NCI-H524 (cell line): ENCODE results near the gene FAN1.

Experiments
- DNase-seq, 2 experiments: peaks; one replicate each; lab custom pipeline; 2025; lab: John Stamatoyannopoulos, UW

Gene FAN1

DNA sequence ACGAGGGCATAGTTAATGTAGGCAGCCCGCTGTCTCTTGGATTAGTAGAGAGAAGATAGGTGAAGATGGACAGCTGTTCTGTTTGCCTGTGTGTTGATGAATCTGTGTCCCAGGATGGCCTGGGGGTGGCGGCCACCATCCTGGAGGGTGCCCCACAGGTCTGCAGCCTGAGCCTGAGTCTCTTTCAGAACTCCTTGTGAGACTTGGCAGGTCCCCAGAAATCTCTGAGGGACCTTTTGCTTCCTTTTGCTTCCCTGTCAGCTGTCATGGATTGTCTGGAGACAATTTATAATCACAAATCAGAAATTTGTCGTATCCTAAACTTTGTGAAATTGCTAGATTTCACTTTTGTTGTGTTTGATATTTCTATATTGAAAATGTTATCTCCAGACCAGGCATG, 17.4 kb downstream of the FAN1 start:
- DNase-seq = no peak

DNA sequence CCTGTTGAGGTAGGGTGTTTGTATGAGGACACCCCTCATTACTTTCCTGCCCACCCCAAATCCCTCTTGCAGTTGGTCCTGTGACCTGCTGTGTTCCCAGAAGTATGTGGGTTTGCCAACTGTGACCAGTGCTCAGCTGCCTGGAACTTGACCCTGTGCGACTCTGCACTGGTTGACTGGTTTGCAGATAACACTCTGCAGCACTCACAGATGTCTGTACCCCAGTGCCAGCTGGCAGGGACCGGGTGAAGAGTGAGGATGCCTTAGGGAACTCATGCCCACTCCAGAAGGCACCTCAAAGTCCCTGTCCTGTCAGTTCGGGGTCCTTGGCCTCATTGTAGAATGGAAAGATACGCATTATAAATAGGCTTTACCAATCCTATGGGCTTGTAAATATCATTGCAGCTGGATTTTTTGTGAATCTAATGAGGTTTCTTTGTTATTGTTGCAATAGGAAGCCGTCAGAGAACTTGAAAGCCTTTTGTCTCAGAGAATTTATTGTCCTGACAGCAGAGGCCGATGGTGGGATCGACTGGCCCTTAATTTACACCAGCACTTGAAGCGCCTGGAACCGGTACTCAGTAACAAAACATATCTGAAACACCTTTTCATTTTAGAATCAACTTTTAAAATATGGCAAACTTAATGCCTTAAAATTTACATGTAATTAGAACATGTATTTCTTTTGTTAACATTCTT, 18.2 kb downstream of the FAN1 start:
- no peak for DNase-seq

DNA sequence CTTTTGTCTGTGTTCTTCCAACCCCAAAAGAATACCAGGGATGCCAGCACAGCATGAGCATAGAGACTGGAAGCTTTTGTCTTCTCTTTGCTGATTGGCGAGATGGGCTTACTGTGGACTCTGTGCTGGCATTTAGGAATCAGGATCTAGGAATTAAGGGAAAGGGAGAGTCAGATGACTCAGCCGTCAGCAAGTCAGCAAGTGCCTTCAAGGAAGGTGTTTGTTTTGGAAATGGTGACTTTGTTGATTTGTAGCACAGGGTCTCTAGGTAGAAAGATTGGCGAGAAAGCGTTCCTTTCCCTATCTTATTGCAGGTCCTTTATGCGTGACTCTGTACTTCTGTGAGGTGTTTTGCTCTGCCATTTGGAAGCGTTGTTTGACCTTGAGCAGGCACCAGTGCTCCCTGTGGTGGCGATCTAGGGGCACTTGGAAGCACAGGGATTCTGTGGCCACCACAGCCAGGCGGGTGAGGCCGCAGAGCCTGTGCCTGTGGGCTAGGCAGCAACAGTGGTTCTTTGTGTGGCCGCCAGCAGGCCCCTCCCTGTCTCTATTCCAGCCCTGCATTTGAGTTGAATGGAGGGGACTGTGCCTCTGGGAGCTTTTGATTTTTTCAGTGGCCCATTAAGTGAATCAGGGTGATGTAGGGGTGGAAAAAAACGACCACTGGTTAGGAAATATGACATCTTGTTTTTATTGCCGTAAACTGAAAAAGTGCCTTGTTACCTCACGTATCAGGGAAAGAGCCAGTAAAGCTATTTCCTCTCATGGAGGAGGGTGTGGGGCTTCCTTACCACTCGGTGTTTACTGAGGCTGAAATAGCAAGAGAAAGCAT, 19.0 kb downstream of the FAN1 start:
- DNase-seq = no peak

DNA sequence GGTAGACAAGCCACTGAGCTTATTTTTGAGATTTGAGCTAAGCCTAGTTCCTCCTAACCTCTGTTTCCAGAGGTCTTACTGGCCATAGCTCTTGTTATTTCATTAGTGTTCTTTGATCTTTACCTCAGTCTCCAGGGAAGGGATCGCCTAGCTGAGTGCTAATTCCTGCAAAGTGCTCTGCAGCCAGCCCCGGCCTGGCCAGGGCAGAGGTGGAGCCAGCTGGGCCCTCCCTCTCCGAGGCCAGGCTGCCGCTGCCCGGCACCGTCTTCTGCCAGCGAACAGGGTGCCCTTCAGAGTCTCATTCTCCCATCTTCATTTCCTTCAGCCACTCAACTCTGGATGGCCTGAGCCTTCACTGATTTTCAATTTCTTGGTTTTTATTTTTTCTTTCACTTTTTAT, 19.7 kb downstream of the FAN1 start:
- no peak for DNase-seq

DNA sequence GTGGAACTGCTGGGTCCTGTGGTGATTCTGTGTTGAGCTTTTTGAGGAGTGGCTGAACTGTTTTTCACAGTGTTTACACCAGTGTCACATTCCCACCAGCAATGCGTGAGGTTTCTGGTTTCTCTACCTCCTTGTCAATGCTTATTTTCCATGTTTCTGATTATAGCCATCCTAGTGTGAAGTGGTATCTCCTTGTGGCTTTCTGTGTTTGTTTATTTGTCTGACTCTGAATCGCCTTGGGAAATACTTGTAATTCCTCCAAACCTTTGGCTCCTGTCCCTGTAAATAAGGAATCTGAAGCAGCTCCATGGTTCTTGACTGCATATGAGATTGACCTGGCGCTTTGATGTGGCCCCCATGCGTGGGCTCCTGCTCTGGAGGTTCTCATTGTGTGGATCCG, 20.6 kb downstream of the FAN1 start:
- no peak for DNase-seq

DNA sequence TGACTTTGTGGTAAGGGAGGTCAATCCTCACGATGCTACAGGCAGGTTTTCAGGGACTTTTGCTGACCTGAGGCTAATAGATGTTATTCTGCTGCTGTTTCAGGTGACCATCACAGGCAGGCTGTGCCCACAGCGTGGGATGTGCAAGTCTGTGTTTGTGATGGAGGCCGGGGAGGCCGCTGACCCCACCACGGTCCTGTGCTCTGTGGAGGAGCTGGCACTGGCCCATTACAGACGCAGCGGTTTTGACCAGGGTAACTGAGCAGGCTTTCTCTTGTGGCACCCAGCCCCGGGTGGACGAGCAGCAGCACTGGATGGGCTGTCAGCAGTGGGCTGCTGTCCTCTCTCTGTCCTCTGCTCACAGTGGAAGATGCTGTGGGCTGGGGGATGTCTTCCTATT, 22.0 kb downstream of the FAN1 start:
- no peak for DNase-seq

GRCh38 chr15:30926161-30926560, 22.4 kb downstream of the FAN1 start:
- no peak for DNase-seq

DNA sequence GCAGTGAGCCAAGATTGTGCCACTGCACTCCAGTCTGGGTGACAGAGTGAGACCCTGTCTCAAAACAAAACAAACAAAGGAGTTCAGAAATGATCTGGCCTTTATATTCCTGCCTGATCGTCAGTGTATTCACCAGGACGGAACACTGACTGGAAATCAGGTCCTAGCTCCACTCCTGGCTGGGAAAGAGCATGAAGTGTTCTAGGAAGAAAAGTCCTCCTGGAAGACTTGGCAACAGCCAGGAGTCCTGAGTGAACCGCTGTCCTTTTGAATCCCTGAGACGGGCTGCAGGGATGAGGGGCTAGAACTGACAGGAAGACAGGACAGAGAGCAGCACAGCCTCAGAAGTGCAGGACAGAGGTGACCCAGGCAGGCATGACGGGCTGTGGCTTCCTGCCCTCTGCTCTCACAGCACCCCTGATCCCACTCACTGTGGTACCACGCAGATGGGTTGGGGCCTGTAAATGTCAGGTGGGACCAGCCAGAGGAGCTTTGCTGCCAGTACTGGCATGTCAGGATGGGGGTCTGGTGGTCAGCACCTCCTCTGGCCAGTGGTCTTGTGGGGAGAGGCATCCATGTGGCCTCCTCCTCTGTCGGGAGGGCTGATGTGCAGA, 23.5 kb downstream of the FAN1 start:
- no peak for DNase-seq

DNA sequence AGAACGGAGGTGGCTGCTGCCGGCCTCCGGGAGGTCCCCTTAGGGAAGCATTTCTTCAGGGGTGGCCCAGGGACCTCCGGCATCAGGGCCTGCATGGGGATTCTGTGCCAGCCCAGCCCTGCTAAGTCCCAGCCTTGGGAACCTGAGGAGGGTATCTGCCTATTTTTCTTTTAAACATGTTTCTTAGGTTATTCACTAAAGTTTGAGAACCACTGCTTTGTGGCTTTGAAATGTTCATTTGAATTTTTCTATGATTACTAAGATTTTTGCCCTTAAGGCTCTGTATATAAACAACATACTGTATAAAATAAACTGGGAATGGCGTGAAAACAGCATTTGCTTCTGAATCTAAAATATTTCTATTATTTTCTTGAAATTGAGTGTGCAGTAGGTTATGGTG, 24.4 kb downstream of the FAN1 start:
- DNase-seq = no peak

DNA sequence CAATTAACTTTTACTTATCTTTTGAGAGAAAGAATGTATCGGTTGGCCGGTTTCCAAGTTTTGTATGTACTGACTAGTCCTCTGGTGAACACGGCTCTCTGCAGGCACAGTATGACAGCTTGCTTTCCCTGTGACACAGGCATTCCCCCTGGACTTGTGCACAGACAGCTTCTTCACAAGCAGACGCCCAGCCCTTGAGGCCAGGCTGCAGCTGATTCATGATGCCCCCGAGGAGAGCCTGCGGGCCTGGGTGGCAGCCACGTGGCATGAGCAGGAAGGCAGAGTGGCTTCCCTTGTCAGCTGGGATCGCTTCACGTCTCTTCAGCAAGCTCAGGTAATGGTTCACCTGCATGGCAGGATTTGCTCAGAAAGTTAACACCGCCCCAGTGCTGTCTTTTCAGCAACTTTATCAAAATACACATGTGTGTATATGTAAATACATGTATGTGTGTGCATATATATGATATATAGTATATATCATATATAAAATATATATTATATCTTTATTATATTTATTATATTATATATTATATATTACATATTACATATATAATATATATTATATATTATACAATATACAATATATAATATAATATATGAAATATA, 25.5 kb downstream of the FAN1 start:
- DNase-seq = no peak

DNA sequence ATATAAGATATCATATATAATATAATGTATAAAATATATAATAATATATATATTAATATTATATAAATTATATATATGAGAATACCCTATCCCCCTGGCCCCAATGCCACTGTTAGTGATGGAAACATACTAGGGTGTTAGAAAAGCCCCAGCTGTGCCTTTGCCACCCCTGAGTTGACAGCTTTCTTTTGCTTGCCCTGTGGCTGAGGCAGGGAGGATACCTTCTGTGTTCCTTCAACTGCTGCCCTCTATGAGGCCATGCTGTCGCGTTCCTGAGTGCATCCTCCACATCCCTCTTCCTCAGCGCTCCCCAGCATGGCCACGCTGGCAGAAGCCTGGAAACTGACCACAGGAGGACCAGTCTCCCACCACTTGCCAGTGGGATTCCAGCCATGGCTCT, 26.3 kb downstream of the FAN1 start:
- DNase-seq = no peak

GRCh38 chr15:30930422-30930821, 26.7 kb downstream of the FAN1 start:
- no peak for DNase-seq

- DNase-seq = no peak
These were observed 29.6 kb downstream of the FAN1 start for GRCh38 chr15:30933293-30933692.

DNA sequence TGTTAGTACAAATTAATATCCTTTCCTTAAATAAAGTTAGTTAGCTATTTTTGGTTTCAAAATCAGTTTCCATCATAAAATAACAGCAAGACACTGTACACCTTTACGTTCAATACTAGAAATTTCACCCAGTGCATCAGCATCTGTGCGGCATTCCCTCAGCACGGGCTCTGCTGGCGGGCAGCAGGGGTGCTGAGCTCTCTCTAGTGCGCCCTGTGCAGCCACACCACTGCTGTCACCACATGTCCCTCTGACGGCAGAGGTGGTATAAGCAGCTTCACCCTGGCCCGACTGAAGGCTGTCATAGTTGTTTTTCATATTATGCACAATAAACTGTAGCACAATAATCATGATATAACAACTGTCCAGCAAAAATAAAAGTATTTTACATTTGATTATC, 35.4 kb downstream of the FAN1 start:
- DNase-seq = no peak

GRCh38 chr15:30940359-30940758, 36.6 kb downstream of the FAN1 start:
- DNase-seq = no peak

GRCh38 chr15:30941520-30941919, 37.8 kb downstream of the FAN1 start:
- DNase-seq = no peak

- no peak for DNase-seq
These were observed 40.1 kb downstream of the FAN1 start for GRCh38 chr15:30943654-30944335.

DNA sequence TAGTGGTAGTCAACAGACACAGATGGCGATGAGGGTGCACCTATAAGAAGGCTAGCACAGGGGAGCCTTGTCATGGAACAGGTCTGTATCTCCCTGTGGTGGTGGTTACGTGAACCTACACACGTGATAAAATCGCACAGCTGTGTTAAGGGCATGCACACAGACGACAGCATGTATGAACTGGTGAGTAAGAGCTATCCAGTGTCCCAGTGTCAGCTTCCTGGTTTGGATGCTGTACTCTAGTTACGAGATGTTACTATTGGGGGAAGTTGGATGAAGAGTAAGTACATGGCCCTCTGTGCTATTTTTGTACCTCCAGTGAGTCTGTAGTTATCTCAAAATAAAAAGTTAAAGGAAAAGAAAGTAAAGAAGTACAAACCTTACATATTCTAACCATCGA, 49.5 kb downstream of the FAN1 start:
- DNase-seq = no peak

- DNase-seq = no peak
These were observed 50.1 kb downstream of the FAN1 start for GRCh38 chr15:30953731-30954378.

DNA sequence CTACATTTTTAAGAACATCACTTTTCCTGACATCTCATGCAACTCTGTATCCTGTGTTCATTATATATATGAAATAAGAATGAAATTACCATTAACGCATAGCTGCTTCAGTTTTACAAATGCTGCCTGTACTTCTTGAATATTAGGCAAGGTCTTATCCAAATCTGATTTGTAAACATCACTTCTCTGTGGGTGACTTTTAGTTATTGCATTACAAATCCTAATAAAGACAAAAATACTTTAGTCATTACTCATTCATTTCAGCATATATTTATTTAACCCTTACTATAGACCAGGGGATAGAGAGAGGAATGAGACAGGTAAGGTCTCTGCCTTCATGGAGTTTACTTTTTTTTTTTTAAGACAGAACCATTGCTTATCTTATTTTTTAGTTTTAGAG, 51.0 kb downstream of the FAN1 start:
- no peak for DNase-seq

DNA sequence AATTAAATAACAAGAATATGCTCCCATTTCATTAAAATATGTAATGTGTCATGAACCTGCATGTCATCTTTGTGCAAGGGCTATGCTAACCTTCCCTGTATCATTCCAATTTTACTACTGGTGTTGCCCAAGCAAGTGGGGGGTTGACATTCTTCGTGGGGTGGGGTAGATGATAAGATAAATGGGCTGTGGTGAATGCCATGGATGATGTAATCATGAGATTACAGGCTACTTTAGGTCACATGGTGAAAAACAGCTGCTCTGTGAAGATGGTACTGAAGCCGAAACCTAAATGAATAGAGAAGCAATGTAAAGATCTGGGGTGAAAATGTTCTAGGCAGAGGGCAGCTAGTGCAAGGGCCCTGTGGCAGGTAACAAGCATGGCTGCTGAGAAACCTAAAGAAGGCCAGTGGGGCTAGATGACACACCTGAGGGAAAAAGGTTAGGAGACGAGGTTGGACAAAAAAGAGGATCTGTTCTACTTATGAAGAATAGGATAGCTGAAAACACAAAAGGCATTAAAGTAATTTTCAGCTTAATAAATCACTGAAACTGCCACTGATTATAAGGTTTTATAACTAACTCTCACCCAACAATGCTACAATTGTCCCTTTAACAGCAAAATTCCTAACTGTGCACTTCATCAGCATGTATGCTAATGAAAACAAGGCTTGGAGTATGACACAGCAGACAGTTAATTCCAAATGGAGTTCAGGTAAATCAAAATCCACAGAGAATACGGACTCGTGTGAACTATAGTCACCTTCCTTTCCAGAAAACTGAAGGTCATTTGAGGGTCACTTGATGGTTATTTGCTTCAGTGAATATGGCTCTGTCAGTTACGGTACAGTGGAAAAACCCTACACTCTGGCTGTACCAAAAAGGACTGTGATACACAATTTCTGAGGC, 52.8 kb downstream of the FAN1 start:
- no peak for DNase-seq
